Measurements from ENCODE around the gene SHANK2.
"Not testable (repeated sequence)": the region's sequence is repeated elsewhere in the genome, so short reads cannot be mapped to it uniquely, and the experiment has no call there.

Gene SHANK2

GRCh38 chr11:71242391-71242790 is 10.0 kb downstream of the SHANK2 start:
- no peak for DNase-seq

- no peak for DNase-seq
Observed at GRCh38 chr11:71241721-71242259, 10.6 kb downstream of the SHANK2 start.

- DNase-seq, result no peak
Observed at GRCh38 chr11:71240865-71241691, 11.3 kb downstream of the SHANK2 start.

GRCh38 chr11:71240061-71240690 is 12.2 kb downstream of the SHANK2 start:
- DNase-seq, result no peak

- no peak for DNase-seq
Observed at GRCh38 chr11:71239581-71239980, 12.8 kb downstream of the SHANK2 start.

- DNase-seq, result no peak
Observed at GRCh38 chr11:71238941-71239340, 13.4 kb downstream of the SHANK2 start.

- no peak for DNase-seq
Observed at GRCh38 chr11:71238285-71238875, 14.0 kb downstream of the SHANK2 start.

GRCh38 chr11:71237853-71238252 is 14.5 kb downstream of the SHANK2 start:
- no peak for DNase-seq

- no peak for DNase-seq
Observed at GRCh38 chr11:71236836-71237475, 15.4 kb downstream of the SHANK2 start.

GRCh38 chr11:71235719-71236118 is 16.7 kb downstream of the SHANK2 start:
- no peak for DNase-seq

- DNase-seq, result not testable (repeated sequence)
Observed at GRCh38 chr11:71233896-71234852, 18.2 kb downstream of the SHANK2 start.

GRCh38 chr11:71232364-71232763 is 20.0 kb downstream of the SHANK2 start:
- DNase-seq, result no peak

GRCh38 chr11:71228961-71229360 is 23.4 kb downstream of the SHANK2 start:
- DNase-seq, result no peak

- no peak for DNase-seq
Observed at GRCh38 chr11:71227058-71227659, 25.2 kb downstream of the SHANK2 start.

GRCh38 chr11:71223671-71224660 is 28.4 kb downstream of the SHANK2 start:
- DNase-seq, result no peak

GRCh38 chr11:71223081-71223405 is 29.3 kb downstream of the SHANK2 start:
- no peak for DNase-seq

GRCh38 chr11:71222318-71223080 is 29.9 kb downstream of the SHANK2 start:
- DNase-seq, result no peak

GRCh38 chr11:71221821-71222220 is 30.6 kb downstream of the SHANK2 start:
- no peak for DNase-seq

- no peak for DNase-seq
Observed at GRCh38 chr11:71221201-71221600, 31.2 kb downstream of the SHANK2 start.
